GM08714 (cell line): ENCODE data around the gene TSHZ2.
"Not testable (repeated sequence)": the region's sequence is repeated elsewhere in the genome, so short reads cannot be mapped to it uniquely, and the experiment has no call there.

Experiments
- H3K4me3 ChIP-seq: fragments of 200-500 bp; sonication (Bioruptor generic); 2 replicates; pipeline ENCODE4 v1.5.1; 2014; ENCODE audit warnings: mild to moderate bottlenecking, low read length, inconsistent platforms
- ZNF274 ChIP-seq: IDR thresholded peaks from 2 replicates; pipeline ENCODE4 v1.6.1; 2012; ENCODE audit warnings: mild to moderate bottlenecking, low read depth, low read length

The TSHZ2 gene

DNA sequence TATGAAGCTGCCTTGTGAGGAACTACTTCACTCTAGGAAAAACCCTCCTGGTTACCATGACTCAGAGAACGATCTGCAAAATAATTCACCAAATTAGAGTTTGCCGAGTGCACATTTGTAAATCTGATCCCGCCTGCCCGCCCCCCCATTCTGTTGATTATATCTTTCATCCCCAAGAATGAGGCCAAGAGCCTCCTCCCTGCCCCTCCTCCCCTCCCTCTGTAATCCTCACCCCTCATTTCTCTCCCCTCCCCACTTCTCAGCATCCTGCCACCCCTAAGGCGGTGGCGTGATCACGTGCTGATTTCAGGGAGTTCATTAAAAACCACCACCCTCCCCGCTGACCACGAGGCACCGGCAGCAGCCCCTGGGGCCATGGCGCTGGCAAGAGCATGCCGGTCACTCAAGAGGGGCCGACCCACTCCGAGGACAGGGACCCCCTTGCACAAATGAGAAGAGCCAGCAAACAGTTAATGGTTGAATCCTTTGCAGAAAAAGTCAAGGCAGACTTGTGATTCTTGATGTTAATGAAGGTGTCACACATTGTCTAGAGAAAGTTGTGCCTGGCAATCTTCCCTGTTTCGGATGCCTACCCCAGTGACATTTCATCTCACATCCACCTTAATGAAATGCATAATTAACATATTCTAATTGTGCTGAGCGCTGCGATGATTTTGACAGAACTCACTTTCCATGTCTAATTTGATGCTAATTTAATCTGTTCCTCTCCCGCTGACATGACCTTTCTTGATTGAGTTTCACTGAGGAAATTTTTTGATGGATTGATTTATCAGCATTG, 373.6 kb downstream of the TSHZ2 start:
- no peak overlapping the region for H3K4me3 ChIP-seq
- TF ChIP-seq ZNF274 = no peak

DNA sequence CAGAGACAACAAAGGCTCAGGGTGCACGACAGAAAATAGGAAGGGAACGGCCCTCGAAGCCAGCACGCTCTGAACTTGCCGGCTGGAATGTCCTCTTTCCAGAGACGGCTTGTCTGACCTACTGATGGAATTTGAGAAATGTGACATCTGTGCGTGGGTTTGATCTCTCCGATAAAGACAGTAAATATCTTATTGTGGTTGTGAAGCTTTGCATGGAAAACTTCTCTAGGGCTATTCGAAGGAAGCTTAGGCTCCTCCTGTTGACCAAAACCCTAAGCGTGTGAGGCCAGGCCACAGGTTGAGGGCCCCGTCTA, 374.1 kb downstream of the TSHZ2 start:
- H3K4me3 ChIP-seq = no peak overlapping the region
- no peak for TF ChIP-seq ZNF274

DNA sequence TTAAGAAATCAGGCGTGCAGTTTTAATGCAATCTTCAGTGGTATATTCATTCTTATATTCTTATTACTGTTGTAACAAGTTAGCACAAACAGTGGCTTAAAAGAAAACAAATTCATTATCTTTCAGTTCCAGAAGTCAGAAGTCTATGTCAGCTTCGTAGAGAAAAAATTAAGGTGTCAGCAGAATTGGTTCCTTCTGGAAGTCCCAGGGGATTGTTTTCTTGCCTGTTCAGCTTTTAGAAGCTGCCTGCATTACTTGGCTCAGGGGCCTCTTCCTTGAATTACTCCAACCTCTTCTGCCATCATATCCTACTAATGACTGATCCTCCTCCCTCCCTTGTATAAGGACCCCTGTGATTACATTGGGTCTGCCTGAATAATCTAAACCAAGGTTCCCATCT, 377.6 kb downstream of the TSHZ2 start:
- TF ChIP-seq ZNF274 = no peak
- no peak overlapping the region for H3K4me3 ChIP-seq

DNA sequence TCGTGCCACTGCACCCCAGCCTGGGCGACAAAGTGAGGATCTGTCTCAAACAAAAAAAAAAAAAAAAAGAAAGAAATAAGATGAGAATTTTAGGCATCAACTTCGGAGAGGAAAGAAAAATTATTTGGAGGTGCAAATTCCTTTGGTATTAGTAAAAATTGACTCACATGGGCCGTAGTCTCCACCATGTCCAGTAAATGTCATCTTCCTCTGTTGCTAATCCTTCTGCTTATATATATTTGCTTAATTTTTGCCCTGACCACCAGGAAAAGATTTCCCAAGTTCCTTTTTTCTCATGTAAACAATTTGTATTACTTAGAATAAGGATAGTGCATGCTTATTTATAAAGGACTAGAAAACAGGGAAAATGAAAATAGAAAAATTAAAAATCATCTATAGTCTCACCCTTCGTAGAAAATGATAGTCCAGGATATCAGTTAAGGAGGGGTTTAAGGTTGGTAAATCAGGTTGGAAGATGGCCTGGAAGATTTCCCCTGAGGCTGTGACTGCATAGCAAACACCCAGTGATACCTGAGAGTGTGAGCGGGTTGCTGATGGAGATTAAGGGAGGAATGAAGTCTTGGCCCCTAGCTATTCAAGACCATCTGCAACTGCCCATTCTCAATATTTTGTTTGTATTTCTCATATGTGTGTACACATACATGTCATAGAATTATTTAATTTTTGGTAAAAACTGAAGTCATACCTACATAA, 380.7 kb downstream of the TSHZ2 start:
- no peak overlapping the region for H3K4me3 ChIP-seq
- no peak for TF ChIP-seq ZNF274

DNA sequence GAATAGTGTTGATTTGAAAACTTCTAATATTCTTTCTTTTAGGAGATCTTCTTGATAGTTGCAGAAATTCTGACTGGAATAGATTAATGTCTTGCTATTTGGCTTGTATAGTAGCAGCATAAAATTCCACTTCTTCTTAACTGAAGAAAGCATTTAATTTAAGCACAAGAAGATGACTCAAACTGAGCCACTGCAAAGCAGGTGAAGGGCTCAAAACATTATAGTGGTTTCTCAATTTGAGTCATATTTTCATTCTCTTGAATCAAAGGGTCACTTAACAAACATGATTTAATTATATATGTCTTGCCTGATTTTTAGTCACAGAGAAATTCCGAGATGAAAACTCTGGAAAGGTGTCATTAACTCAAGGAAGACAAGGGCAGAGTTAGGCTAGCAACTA, 382.2 kb downstream of the TSHZ2 start:
- no peak for TF ChIP-seq ZNF274
- no peak overlapping the region for H3K4me3 ChIP-seq

DNA sequence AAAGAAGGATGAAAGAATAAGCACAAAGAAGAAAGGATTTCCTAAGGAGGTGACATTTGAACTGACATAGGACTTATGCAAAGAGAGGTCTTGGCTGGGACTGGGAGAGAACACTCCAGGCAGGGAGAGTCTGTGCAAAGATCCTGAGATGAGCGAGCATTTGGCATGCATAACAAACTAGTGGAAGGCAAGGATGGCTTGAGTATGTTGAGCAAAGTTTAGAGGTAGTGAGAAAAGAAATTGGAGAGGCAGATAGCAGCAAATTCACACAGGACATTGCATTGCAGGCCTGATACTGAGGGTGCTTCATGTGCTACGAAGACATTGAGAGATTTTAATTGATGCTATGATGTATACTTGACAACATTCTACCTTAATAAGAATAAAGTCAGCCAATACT, 383.6 kb downstream of the TSHZ2 start:
- TF ChIP-seq ZNF274 = no peak
- no peak overlapping the region for H3K4me3 ChIP-seq

DNA sequence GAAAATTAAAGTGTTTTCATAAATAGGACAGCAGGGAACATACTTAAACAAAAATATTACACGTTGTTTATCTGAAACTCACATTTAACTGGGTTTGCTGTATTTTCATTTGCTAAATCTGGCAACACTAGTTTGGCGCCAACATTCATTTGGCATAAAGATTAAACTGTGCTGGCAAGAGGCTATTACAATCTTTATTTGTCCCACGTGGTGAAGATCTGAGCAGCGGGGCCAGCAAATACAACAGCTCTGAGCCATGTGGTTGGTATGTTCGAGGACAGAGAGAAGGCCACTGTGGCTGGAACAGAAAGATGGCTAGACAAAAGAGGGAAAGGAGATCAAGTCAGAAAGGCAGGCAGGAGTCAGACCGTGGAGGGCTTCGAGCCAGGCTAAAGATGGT, 387.3 kb downstream of the TSHZ2 start:
- H3K4me3 ChIP-seq = no peak overlapping the region
- no peak for TF ChIP-seq ZNF274

DNA sequence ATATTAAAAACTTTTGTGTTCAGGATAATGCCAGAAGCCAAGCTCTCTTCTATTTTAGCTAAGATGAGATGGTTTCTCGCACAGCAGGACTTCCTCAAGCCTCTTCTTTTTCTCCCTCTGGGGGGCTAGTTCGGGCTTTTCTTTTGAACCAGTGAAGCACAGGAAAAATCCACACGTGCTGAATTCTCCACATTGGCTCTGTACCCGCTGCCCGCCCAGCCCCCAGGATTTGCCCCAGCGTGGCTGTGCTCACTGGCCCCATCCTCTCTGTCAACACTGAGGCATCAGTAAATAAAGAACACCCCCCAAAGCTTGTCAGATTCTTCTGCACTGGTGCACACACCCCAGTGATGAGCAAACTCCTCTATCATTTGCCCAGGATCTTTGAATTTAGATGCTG, 388.7 kb downstream of the TSHZ2 start:
- no peak overlapping the region for H3K4me3 ChIP-seq
- no peak for TF ChIP-seq ZNF274

DNA sequence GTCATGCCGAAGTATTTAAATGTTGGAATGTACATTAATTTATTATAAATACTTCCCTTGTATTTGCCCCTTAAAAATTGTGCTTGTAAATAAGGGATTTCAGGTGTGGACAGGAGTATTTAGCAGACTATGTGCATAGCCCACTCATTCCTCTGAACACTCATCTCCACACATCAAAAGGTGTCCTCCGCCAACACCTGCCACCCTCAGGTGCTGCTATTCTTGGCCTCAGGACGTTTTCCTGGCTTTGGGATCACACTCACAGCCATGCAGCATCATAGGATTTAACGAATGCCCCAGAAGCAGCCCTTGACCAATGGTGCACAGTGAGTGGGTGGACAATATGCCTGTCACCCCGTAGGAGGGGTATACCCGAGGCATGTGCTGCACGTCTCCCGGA, 390.6 kb downstream of the TSHZ2 start:
- no peak for TF ChIP-seq ZNF274
- no peak overlapping the region for H3K4me3 ChIP-seq

DNA sequence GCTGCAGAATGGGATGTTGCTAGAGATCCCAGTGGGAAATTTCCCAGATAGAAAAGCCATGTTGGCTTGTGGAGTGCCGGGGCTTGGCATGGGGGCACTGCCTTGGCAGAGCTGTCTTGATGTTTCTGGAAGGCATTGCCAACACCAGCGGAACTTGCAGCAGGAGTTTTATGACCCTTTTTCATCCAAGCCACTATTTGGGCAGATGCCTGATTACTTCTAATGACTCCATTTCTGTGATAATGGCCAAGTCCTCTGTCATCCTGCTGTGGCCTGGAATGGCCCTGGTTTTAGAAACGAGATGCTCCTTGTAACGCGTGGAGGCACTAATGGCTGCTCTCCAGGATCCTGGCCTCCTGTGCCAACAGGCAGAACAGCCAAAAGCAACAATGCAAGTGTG, 392.5 kb downstream of the TSHZ2 start:
- no peak for TF ChIP-seq ZNF274
- no peak overlapping the region for H3K4me3 ChIP-seq

DNA sequence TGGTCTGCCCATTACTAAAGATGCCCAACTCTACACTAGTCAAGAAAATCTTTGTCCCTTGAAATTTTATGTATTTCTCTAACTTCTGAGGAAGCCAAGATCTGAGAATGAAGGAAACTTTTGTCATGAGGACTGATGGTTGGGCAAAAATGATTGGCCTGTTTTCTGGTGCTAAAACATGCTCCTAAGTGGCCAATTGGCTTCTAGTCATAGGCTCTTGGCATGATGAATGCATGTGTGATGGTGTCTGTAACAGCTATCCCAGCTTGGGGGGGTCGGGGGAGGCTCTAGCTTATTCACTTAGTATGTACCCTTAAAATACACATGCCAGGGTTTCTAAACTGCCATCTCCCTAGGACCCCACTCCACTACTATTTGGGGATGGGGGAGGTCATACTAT, 392.9 kb downstream of the TSHZ2 start:
- TF ChIP-seq ZNF274 = no peak

DNA sequence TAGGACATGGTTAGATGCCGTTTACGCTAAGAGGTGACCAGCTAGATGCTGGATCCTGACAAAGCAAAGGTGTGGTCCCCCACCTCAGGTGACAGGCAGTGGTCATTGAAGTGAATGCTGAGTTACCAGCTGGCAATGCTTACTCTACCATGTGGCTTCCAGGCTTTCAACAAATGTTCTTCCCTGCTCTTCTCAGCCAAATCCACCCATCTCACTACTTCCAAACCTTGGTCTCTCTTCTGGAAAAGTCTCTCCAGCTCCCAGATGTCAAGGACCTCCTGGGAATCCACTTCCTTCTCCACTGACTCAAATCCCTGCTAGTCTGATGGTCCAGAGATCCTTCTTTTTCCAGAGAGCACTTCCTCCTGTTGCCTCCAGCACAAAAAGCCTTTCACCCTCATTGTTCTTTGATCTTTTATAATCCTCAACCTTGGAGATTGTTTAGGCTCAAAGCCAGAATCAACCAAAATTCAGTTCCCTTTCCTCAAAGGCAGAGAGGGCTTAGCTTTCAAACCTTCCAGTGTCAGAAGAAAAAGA, 393.4 kb downstream of the TSHZ2 start:
- no peak for TF ChIP-seq ZNF274
- H3K4me3 ChIP-seq = no peak overlapping the region

More for the DNA sequence above, 392.9 kb downstream of the TSHZ2 start:
- no peak overlapping the region for H3K4me3 ChIP-seq

DNA sequence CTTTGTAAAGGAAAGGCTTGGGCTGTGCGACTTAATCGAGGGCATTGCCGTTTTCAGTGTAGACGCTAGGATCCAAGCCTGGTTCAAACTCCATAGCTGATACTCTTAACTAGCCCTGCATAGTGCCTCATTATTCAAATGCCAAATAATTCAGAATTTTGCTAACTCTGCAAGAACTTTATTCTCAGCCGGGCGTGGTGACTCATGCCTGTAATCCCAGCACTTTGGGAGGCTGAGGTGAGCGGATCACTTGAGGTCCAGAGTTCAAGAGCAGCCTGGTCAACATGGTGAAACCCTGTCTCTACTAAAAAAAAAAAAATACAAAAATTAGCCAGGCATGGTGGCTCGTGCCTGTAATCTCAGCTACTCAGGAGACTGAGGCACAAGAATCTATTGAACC, 394.8 kb downstream of the TSHZ2 start:
- not testable (repeated sequence) for H3K4me3 ChIP-seq

DNA sequence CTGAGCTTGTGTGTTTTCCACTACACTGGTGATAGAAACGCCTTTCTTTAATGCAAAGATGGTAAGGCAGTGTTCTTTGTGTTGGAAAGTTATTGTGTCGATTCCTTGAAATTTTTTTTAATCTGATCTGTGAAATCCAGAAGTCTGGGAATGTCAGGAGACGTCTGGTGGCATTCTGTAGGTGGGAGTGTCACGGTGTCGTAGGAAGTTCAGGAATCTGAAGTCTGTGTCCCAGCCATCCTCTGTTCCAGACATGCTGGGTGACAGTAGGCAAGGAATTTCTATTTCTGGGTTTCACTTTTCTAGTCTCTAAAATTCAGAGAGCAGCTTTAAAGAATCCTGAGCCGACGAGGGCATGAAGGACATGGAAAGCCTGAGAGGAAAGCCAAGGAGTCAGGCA, 397.7 kb downstream of the TSHZ2 start:
- H3K4me3 ChIP-seq = no peak overlapping the region
- TF ChIP-seq ZNF274 = no peak

DNA sequence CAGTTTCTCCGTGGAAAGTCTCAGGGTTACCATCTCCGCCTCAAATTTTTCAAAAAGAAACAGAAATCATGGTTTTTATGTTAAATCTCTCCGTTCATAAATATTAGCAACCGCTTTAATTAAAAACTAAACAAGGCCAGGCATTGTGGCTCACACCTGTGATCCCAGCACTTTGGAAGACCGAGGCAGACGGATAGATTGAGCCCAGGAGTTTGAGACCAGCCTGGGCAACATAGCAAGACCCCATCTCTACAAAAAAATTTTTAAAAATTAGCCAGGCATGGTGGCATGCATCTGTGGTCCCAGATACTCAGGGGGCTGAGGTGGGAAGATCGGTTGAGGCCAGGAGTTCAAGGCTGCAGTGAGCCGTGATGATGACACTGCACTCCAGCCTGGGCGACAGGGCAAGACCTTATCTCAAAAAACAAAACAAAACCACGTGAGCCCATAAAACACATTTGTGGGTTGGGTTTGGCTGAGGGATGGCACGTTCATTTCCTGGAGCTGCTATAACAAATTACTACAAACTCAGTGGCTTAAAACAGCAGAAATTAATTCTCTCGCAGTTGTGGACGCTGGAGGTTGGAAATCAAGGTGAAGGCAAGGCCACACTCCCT, 398.3 kb downstream of the TSHZ2 start:
- H3K4me3 ChIP-seq = no peak overlapping the region
- TF ChIP-seq ZNF274 = no peak
